Measurements from ENCODE around the gene ARHGAP26.

- TF ChIP-seq CTCF (IDR thresholded peaks at IDR 0.05) (no peak), POLR2A (IDR thresholded peaks at IDR 0.05) (no peak)
Observed at GRCh38 chr5:142837081-142837725, 67.0 kb downstream of the ARHGAP26 start.
